ENCODE data around the gene SPAG17.

DNA sequence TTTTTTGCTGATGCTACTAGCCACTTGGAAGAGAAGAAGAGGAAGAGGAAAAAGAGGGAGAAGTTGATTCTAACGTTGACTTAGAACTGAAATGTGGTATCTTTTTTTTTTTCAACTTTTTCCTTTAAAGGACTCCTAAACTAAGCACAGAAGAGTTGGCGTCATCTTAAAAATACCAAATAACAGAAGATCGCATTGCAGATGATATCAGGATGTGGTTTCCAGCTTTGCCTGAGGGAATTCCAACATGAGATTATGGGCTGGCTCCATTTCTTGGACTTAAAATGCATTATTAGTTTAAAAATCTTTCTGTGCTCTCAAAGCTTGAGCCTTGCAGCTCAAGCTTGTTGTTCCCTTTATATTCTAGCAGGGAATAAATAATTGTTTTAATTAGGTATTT, 225.7 kb downstream of the SPAG17 start:
- TF ChIP-seq TEAD1 (CRISPR knock-in tag; IDR thresholded peaks at IDR 0.05) (no peak), MYBL2 (CRISPR knock-in tag; IDR thresholded peaks at IDR 0.05) (no peak), JUN (CRISPR knock-in tag; IDR thresholded peaks at IDR 0.05) (no peak), SP1 (CRISPR knock-in tag; conservative IDR thresholded peaks at IDR 0.05) (no peak)
- TF ChIP-seq, protein P1, sequence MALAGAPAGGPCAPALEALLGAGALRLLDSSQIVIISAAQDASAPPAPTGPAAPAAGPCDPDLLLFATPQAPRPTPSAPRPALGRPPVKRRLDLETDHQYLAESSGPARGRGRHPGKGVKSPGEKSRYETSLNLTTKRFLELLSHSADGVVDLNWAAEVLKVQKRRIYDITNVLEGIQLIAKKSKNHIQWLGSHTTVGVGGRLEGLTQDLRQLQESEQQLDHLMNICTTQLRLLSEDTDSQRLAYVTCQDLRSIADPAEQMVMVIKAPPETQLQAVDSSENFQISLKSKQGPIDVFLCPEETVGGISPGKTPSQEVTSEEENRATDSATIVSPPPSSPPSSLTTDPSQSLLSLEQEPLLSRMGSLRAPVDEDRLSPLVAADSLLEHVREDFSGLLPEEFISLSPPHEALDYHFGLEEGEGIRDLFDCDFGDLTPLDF (CRISPR knock-in tag; IDR thresholded peaks at IDR 0.05), result no peak

Data from WTC11 (cell line).